VCaP (cell line): ENCODE measurements around the gene HHIPL1.
A peak's percentile ranks its signal among the peaks of the same experiment; 100 is the strongest.

Source experiments
- H3K27ac ChIP-seq: fragments of 450-650 bp; 2 replicates; pipeline ENCODE4 v1.5.1; 2017
- CTCF ChIP-seq: fragments of 450-650 bp; conservative IDR thresholded peaks from 2 replicates; pipeline ENCODE4 v1.5.1; 2017; ENCODE audit warnings: mild to moderate bottlenecking, moderate library complexity

Gene HHIPL1

GRCh38 chr14:99664937-99665273 is 20.0 kb downstream of the HHIPL1 start:
- no peak overlapping the region for H3K27ac ChIP-seq
- no peak for TF ChIP-seq CTCF

GRCh38 chr14:99666533-99666932 is 21.6 kb downstream of the HHIPL1 start:
- H3K27ac ChIP-seq, result no peak overlapping the region
- TF ChIP-seq CTCF, result no peak

- TF ChIP-seq CTCF, result no peak
- no peak overlapping the region for H3K27ac ChIP-seq
Observed at GRCh38 chr14:99667045-99667444, 22.1 kb downstream of the HHIPL1 start.

GRCh38 chr14:99667821-99668220 is 22.9 kb downstream of the HHIPL1 start:
- TF ChIP-seq CTCF, result no peak

GRCh38 chr14:99668307-99669295 is 23.7 kb downstream of the HHIPL1 start:
- no peak for TF ChIP-seq CTCF
- H3K27ac ChIP-seq, result no peak overlapping the region

More at GRCh38 chr14:99667821-99668220, 22.9 kb downstream of the HHIPL1 start:
- H3K27ac ChIP-seq, result no peak overlapping the region

- peak overlapping the region; percentile 23; the same call in 1 of the 2 replicates for H3K27ac ChIP-seq
- TF ChIP-seq CTCF, result no peak
Observed at GRCh38 chr14:99670361-99671234, 25.7 kb downstream of the HHIPL1 start.
